ENCODE measurements around the gene GSX2.
A peak's percentile ranks its signal among the peaks of the same experiment; 100 is the strongest.

GSX2 gene

DNA sequence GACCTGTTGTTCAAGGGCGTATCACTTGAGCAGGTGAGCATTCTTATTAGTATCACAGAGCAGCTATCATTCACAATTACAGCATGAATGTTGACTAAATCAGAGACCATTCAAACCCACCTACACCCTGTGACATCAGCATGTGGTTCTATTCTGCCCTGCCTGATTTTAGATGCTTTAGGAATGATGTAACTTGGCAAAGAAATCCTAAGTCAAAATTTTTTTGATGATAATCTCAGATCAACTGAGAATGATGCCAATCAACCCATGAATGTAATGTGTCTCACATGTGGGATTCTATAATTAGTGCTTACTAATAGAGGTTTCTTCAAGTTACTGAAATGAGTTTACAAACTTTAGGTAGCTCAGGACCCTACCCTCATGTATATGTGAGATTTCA is 22.2 kb upstream of the GSX2 start:
- DNase-seq (ENCODE audit: low read depth, low spot score) = no peak

DNA sequence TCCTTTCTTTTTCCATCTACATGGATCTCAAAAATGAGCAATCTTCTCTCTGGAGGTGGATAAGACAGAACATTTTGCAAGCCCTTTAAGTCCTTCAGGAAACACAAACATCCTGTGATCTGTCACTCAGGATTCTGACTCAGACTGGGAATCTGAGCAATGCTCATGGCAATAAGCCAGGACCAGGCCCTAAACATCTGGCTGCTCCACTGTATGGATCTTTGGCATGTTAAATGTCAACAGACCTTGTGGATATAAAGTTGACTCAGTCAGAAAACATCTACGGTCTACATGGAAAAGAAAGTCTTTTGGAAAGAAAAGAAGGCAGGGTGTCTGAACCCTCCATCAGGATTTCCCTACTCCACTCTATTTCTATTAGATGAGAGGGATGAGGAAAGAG is 17.8 kb upstream of the GSX2 start:
- DNase-seq (ENCODE audit: low read depth, low spot score) = peak; percentile 97

DNA sequence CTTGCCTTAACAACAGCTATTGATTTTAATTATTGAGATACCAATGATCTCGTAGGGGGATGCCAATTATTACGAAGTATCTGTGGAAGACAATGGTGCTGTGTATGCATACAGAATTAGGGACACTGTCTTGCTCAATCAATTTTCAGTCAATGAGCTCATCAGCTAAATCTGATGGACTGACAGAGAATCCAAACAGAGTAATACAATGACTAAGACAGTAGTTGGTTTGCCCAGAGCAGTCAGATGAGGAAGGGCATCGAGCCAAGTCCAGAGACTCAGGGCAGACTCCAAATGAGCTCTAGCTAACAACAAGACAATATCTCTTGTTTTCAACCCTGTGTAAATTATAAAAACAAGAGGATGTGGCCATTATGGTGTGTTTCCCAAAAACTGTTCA is 14.7 kb upstream of the GSX2 start:
- peak; percentile 55 for DNase-seq (ENCODE audit: low read depth, low spot score)

DNA sequence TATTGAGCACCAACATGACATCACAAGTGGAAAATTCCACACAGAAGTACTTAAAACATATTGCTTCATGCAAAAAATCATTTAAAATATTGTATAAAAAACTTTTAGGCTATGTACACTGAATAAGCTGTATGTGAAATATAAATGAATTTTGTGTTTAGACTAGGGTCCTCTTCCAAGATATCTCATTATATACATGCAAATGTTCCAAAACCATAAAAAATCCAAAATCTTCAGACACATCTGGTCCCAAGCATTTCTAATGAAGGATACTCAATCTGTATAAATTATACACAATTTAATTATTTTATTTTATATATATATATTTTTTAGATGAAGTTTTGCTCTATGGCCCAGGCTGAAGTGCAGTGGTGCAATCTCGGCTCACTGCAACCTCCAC is 10.1 kb upstream of the GSX2 start:
- DNase-seq (ENCODE audit: low read depth, low spot score) = no peak

DNA sequence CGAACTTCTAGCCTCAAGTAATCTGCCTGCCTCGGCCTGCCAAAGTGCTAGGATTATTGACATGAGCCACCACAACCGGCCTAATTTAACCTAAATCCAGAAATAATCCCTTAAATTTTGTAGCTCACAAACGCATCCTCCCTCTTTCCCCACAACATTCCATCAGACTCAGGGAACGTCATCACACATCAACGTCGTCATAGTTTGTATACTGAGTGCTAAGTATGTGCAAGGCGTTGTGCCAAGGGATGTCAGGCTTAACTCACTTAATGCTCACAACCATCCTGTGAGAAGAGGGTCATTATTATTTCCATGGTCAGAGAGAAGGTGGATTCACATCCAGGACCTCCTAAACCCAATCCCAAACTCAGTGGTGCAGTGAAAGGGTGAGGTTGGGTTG is 9.6 kb upstream of the GSX2 start:
- DNase-seq (ENCODE audit: low read depth, low spot score) = no peak

DNA sequence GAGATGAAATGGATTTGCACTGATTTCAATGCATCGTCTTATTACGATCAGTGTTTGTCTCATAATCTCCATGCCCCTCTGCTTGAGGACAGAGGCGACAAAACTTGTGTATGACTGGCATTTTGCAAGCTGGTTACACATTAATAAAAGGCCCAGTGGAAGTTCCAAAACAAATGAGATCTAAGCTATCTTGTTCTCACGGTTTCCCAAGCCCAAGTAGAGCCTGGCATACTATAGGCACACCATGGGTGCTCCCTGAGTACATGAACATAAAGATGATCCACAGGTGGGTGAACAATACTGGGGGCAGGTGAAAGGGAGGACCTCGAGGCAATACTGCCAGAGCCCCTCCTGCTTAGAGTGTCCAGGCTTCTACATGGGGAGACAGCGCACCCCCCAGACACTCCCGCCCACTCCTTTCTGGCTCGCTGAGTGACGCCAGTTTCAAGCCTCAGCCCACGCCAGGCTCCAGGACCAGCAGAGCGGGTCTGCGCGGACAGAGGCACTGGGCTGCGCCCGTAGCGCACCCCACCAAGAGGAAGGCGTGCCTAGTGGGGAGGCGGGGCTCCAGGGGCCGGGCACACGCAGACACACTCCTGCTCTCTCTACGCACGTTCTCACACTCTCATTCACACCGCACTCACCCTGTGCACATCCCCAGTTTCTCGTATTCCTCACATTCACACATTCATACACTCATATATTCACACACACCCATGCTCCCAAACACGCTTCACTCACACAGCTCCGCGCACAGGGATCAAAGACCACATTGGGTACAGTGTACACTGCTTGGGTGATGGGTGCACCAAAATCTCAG is 8.9 kb upstream of the GSX2 start:
- no peak for DNase-seq (ENCODE audit: low read depth, low spot score)

DNA sequence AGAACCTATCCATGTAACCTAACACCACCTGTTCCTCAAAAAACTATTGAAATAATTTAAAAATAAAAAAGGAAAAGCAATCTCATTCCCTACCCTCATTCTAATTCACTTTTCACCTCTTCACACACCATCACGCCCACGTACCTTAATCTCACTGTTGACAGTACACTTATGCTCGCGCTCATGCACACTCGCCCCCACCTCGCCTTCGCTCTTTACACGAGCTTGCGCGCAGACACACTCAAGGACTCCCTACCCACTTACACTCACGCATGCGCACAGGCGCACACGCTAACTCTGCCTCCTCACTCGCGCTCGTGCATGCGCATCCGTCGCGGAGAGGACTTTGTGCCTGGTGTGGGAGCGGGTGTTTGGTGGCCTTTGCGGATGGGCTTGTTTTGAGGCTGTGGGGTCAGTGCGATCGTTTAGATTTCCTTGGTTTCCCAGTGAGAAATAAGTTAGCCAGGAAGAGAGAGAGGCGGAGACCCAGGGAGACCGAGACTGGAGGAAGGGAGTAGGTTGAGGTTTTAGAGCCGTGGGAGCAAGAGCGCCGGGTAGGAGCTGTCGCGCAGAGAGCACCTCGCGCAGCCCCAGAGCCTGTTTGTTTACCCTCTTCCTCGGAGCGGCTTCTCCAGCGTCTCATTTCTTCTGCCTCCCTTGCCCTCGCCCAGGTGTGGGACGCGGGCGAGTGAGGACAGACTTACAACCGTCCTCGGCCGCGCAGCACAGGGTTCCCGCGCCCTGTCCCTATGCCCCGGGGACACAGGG is 8.1 kb upstream of the GSX2 start:
- no peak for DNase-seq (ENCODE audit: low read depth, low spot score)

DNA sequence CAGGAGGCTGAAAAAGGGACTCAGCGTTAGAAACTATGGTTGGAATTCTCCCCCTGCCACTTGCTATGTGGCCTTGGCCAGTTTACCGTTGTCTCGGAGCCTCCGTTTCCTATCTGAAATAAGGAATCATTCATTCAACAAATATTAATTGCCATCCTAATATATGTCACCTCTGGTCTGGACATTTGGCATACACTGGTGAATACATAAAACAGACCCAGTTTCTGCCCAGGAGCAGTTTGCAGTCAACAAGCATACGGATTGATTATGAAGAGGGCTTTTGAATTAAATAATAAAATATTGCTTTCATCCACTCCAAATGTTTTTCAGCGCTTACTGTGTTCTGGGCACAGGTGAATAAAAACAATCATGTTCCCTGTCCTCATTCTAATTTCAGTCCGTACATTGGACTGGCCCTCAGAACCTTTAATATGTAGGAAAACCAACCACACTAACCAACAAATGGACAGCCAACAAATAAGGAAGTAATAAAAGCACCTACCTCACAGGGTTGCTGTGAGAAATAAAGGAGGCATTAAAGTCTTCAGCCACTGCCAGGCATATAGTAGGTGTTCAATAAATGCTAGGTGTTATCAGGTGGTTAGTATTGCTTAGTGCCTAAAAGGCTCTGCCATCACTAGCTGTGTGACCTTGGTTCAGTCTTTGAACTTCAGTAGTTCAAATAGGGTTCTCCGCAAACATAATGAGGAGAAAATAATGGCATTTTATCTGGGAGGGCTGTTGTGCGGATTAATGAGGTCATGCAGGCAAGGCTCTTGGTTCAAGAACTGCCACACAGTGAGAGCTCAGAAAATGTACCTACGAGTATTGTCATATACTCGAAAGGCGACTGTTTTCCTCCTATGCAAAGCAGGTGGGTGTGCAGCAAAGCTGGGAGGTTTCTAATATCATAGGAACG is 7.3 kb upstream of the GSX2 start:
- DNase-seq (ENCODE audit: low read depth, low spot score) = no peak

DNA sequence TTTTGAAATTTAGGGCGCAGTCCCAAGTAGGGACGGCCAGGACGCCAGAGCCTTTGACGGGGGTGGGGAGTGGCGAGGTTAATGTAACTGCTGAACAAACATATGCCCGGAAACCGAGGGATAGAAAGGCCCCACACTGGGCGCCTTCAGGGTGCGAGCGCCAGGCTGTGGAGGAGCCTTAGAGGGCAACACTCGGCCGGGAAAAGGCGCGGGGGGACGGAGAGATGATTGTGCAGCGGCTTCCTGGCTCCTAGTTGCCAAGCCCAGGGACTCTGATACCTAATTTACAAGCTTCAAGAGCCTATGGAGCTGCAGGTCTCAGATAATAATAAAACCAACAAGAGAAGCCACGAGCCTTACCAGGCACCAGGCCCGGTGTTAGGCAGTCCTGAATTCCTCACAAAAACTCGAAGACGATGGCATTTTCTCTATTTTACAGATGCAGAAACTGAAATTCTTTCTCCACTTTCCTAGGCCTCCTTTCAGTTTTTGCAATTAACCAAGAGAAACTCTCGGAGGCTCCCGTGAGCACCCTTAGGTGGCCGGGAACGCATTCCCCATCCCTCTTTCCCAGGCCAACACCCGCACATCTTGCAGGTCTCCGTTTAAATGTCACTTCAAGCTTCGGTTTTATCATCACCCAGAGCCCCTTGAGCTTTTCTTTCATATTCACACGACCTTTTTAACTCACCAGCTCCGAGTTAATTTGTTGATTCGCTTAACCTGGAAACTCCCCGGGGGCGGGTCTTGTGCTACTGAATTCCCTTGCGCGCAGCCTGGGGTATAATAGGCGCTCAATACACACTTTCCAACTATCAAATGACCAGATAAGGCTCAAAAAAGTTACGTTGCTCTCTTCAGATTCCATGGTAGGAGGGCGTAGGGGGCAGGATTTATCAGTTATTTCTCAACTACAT is 6.4 kb upstream of the GSX2 start:
- DNase-seq (ENCODE audit: low read depth, low spot score) = no peak

DNA sequence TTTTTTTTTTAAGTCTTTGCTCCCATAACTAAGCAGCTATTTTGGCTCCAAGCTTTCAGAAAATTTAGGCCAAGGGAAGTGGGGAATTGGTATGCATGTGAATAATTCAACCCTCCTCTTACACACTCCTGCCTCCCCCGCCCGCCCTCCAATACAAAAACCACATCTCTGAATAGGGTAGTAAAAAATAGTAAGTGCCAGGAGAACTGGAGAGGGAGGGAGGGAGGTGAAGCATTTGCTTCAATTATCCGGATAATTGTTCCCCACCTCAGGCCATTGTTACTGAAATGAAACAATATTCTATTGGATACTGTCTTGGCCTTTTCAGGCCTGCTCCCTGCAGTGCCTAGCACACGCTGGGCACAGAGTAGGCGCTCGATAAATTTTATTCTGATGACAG is 5.5 kb upstream of the GSX2 start:
- DNase-seq (ENCODE audit: low read depth, low spot score) = no peak

DNA sequence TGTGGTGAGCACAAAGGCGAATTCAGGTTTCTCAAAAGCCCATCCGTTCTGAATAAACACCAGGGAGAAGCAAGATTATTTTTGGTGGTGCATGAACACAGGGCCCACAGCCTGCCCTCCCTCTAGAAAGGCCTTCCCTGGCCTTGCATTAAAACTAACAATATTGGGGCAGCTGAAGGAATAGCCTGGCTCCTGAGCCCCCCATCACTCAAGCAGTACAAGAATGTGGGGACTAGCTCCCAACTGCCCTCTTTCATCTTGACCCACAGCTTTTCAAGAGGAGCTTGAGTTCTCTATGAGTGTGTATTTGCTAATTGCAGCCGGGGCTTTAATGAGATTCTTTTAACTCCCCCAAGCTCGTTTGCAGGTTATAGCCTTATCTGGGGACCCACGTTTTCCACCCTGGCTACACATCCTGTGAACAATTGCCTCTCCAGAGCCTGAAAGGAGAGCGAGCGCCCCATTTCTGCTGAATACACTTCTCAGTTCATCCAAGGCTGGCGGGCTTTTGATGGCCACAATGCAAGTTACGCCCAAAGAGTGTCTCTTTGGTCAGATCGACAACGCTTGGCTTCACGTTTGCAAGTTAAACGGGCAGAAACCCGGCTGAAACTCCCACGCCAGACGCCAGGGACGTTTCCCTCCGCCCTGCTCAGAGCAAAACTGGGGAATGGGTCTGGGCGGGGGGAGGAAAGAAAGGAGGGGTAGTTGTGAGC is 4.7 kb upstream of the GSX2 start:
- no peak for DNase-seq (ENCODE audit: low read depth, low spot score)

DNA sequence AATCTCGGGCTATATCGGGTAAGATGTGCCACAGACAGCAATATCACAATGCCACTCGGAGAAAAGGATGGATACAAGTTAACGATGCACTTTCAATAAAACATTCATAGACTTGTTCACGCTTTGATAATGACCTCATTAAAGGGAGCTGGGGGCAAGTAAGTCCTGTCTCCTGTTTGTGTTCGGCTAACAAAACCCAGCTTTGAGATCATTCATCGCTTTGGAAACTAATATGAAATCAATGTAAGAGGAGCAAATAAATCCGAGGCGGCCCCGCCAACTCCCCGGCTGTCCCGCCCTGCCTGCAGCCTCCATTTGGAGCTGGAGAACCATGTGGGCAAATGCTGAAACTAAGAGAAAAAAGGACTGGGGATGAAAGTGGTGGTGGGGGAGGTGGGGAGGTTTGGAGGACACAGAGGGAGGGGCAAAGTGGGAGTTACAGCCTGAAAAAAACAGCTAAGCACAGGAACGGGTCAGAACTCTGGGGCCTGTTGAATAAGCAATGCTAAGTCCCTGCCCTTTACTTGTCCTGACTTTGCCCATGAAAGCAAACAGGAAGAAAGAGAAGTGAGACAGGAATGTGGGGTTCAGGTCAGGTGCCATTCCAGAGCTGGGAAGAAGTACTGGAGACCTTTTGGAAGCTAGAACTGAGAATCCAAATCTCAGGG is 3.5 kb upstream of the GSX2 start:
- no peak for DNase-seq (ENCODE audit: low read depth, low spot score)

DNA sequence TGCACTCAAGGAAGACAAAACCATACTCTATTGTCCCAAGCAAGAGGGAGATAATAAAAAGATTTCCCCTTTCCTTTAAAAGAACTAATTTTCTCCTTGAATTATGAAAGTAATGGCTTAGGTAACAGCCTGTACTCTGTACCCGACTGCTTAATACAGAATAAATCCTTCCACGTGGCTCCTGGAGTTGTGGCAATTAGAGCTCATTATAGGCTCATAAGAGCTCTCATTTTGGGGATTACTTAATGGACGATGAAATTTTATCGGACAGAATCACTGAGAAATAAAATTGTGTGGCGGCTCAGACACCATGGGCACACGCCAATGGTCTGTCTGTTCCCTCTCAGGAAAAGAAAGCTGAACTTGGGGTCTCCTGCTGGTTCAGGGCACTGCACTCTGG is 2.8 kb upstream of the GSX2 start:
- DNase-seq (ENCODE audit: low read depth, low spot score) = no peak

DNA sequence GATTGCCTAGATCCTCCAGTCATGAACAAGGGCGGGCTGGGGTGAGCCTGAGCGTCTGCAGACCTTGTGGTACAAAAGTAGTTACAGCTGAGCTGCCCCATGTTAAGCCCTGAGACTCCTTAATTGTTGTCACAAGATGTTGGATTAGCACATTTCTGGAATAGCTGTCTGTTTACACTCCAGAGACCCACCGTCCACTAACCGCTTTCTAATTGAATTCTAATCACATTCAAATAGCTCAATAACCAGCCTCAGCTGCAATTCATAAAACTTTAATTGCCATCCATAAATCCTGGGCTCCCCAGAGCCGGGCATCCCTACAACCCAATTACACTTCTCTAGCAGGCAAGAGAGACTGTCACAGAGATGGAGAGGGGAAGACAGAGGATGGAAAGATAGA is 1.6 kb upstream of the GSX2 start:
- DNase-seq (ENCODE audit: low read depth, low spot score) = no peak

DNA sequence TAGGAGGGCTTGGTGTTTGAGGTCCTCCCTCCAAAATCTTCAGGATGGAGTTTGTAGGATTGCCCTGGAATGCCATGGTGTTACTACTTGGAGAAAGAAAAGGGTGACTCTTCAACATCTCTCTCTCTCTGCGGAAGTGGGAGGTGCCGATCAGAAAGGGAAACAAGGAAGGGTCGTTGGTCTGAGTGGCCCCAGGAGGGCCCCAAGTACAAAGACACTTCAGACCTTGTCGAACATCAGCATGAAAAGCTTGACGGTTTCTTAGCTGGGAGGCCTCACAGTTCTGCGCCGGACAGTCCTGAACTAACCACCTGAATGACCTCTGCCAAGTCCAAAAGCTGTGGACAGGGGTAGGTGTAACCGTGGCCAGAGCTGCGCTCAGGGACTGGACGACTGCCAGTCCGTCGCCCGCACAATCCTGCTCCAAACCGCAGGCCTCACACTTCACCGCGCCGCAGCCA is 646 bp upstream of the GSX2 start:
- no peak for DNase-seq (ENCODE audit: low read depth, low spot score)

DNA sequence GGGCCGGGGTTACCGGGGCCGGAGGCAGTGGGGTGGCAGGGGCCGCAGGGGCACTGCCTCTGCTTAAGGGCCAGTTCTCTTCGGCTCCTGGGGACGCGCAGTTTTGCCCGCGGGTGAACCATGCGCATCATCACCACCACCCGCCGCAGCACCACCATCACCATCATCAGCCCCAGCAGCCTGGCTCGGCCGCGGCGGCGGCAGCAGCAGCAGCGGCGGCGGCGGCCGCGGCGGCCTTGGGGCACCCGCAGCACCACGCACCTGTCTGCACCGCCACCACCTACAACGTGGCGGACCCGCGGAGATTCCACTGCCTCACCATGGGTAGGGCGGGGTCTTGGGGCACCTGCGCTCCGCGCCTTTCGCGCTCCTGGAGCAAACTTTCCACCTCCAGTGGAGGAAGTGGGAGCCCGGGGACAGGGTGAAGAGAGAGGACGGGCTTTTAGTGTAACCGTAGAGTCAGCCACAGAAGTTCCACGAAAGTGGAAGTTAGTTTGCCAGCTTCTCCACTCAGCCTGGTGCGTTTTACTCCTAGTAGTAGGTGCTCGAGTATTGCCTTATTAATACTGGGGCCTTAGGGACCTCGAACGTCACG is 729 bp downstream of the GSX2 start:
- DNase-seq (ENCODE audit: low read depth, low spot score) = no peak

DNA sequence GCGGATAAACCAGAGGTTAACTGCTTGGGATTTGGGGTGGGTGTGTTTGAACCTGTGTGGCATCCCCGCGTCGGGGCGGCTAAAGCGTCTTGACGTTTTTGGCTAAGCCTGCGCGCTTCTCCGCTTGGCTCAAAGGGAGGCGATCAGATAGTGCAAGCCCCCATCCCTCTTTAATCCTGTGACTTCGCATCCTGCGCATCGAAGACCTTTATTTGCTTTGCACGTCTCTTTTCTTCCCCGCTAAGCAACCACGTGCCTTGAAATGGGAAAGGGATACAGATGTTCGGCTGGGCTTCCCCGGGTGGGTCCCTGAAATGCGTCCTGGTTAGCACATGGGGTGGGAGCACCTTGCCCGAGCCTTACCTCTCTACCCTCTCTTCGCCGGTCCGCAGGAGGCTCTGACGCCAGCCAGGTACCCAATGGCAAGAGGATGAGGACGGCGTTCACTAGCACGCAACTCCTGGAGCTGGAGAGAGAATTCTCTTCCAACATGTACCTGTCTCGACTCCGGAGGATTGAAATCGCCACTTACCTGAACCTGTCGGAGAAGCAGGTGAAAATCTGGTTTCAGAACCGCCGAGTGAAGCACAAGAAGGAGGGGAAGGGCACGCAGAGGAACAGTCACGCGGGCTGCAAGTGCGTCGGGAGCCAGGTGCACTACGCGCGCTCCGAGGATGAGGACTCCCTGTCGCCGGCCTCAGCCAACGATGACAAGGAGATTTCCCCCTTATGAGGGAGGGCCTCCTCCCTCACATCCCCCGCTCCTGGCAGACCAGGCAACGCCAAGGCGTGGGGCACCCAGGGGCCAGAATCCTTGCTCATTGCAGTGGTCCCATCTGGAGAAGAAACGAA is 1.5 kb downstream of the GSX2 start:
- DNase-seq (ENCODE audit: low read depth, low spot score) = no peak

DNA sequence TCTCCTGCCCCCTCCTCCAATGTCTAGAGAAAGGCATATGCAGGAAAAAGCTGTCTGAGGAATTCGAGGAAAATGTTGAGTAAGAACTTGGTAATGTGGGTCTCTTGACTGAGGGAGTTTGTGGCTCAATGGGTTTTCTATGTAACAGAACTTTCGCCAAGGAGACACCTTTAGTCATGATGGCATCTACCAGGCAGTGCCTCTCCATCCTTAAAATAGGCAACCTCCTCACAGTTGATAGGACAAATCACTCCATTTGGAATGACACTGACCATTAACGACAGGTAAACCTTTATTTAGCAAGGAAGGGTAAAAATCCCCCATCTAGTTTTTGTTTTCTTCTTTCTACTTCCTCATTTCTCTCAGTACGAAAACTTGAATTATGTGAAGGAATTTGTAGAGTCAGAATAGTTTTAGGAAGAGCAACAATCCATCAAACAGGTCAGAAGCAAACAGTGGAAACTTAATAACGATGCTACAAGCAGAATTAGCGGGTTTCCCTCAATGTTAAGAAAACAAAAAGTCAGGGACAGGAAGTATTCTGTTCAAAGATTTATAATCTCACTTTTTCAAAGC is 2.7 kb downstream of the GSX2 start:
- no peak for DNase-seq (ENCODE audit: low read depth, low spot score)

Measured in smooth muscle cell of the brain vasculature (primary cell).